HCT116 (cell line): ENCODE results near the gene CLEC17A.

Experiments
- EZH2 ChIP-seq: fragments of 200-600 bp; sonication (generic); IDR thresholded peaks from 2 replicates; pipeline ENCODE4 v1.6.1; 2017; ENCODE audit warnings: antibody characterized with exemption, mixed run types
- JUND ChIP-seq: IDR thresholded peaks from 2 replicates; pipeline ENCODE4 v1.6.1; 2012
- POLR2A ChIP-seq: IDR thresholded peaks from 2 replicates; pipeline ENCODE4 v1.7.0; 2011; ENCODE audit warnings: borderline replicate concordance; ENCODE audit not compliant: insufficient read depth, insufficient read length; ENCODE audit errors: extremely low read depth
- POLR2AphosphoS5 ChIP-seq: IDR thresholded peaks from 2 replicates; pipeline ENCODE4 v1.6.1; 2011; ENCODE audit warnings: mild to moderate bottlenecking, low read depth, low read length, moderate library complexity
- RAD21 ChIP-seq: IDR thresholded peaks from 2 replicates; pipeline ENCODE4 v1.6.1; 2012; ENCODE audit warnings: low read depth, mild to moderate bottlenecking
- SRF ChIP-seq: IDR thresholded peaks from 2 replicates; pipeline ENCODE4 v1.6.1; 2012; ENCODE audit warnings: low read depth
- ZFX ChIP-seq: fragments of 450-650 bp; IDR thresholded peaks from 2 replicates; pipeline ENCODE4 v1.6.1; 2017
- ZNF274 ChIP-seq: fragments of 200-500 bp; sonication (Bioruptor generic); IDR thresholded peaks from 2 replicates; pipeline ENCODE4 v1.6.1; 2014; ENCODE audit warnings: mild to moderate bottlenecking, low read depth, low read length, inconsistent platforms
- TF ChIP-seq, protein P1 (sequence below), 3 experiments: fragments of 200-600 bp in 1 of 3; sonication (generic) in 1 of 3; IDR thresholded peaks in 2 of 3; conservative IDR thresholded peaks in 1 of 3; 2 replicates each; pipeline ENCODE4 v1.5.1; 2012 to 2017; ENCODE audit warnings: low read depth in 2 of 3, low read length in 2 of 3, antibody characterized with exemption in 1 of 3, borderline replicate concordance in 1 of 3, control low read depth in 1 of 3, mild to moderate bottlenecking in 1 of 3, mixed read lengths in 1 of 3, mixed run types in 1 of 3, moderate library complexity in 1 of 3; ENCODE audit not compliant: insufficient read depth in 1 of 3
- TF ChIP-seq, protein P2 (sequence below): IDR thresholded peaks from 2 replicates; pipeline ENCODE4 v1.6.1; 2012; ENCODE audit warnings: low read depth

DNA sequence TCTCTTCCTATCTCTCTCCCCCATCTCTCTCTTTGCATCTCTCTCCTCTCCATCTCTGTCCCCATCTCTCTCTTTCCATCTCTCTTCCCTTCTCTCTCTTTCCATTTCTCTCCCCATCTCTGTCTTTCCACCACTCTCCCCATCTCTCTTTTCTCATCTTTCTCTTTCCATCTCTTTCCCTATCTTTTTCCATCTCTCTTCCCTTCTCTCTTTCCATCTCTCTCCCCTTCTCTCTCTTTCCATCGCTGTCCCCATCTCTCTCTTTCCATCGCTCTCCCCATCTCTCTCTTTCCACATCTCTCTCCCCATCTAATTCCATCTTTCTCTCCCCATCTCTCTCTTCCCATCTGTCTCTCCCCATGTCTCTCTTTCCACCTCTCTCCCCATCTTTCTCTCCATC, 67.3 kb downstream of the CLEC17A start:
- TF ChIP-seq, protein P1, sequence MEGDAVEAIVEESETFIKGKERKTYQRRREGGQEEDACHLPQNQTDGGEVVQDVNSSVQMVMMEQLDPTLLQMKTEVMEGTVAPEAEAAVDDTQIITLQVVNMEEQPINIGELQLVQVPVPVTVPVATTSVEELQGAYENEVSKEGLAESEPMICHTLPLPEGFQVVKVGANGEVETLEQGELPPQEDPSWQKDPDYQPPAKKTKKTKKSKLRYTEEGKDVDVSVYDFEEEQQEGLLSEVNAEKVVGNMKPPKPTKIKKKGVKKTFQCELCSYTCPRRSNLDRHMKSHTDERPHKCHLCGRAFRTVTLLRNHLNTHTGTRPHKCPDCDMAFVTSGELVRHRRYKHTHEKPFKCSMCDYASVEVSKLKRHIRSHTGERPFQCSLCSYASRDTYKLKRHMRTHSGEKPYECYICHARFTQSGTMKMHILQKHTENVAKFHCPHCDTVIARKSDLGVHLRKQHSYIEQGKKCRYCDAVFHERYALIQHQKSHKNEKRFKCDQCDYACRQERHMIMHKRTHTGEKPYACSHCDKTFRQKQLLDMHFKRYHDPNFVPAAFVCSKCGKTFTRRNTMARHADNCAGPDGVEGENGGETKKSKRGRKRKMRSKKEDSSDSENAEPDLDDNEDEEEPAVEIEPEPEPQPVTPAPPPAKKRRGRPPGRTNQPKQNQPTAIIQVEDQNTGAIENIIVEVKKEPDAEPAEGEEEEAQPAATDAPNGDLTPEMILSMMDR (IDR thresholded peaks at IDR 0.05 in 2 of 3, conservative IDR thresholded peaks at IDR 0.05 in 1 of 3; ENCODE audit: borderline replicate concordance in 1 of 3, insufficient read depth in 1 of 3, low read depth in 2 of 3, low read length in 2 of 3), result no peak
- TF ChIP-seq EZH2 (no peak), RAD21 (no peak), POLR2AphosphoS5 (no peak), POLR2A (no peak), SRF (no peak), JUND (no peak), ZNF274 (no peak), ZFX (no peak)
- TF ChIP-seq, protein P2, sequence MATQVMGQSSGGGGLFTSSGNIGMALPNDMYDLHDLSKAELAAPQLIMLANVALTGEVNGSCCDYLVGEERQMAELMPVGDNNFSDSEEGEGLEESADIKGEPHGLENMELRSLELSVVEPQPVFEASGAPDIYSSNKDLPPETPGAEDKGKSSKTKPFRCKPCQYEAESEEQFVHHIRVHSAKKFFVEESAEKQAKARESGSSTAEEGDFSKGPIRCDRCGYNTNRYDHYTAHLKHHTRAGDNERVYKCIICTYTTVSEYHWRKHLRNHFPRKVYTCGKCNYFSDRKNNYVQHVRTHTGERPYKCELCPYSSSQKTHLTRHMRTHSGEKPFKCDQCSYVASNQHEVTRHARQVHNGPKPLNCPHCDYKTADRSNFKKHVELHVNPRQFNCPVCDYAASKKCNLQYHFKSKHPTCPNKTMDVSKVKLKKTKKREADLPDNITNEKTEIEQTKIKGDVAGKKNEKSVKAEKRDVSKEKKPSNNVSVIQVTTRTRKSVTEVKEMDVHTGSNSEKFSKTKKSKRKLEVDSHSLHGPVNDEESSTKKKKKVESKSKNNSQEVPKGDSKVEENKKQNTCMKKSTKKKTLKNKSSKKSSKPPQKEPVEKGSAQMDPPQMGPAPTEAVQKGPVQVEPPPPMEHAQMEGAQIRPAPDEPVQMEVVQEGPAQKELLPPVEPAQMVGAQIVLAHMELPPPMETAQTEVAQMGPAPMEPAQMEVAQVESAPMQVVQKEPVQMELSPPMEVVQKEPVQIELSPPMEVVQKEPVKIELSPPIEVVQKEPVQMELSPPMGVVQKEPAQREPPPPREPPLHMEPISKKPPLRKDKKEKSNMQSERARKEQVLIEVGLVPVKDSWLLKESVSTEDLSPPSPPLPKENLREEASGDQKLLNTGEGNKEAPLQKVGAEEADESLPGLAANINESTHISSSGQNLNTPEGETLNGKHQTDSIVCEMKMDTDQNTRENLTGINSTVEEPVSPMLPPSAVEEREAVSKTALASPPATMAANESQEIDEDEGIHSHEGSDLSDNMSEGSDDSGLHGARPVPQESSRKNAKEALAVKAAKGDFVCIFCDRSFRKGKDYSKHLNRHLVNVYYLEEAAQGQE, result no peak
